GM12878 (cell line): Measurements from ENCODE around the gene HSPB6. TPM values are rescaled to one million over a fixed set of nuclear protein-coding genes. Genes with fewer than 3 reads are reported as not detected.

Experiments
- ATAC-seq: fragments of 200-7000 bp; cut with Tn5 transposase; 3 replicates; pipeline ENCODE4 v1.9.1; 2020; ENCODE audit warnings: mild to moderate bottlenecking, moderate library complexity
- BruUV-seq: library from RNA; stranded (reverse); fragments of 400-500 nt; replicated peaks from 2 replicates; lab custom pipeline; 2021; lab: Mats Ljungman, UMichigan
- CTCF ChIA-PET: fragments of 300-600 bp; sonication (Branson Sonifier 250); formaldehyde crosslinking; extraction: SDS; loops from one replicate; lab custom pipeline; 2021; ENCODE audit warnings: inconsistent platforms; lab: Yijun Ruan, JAX
- POLR2A ChIA-PET: fragments of 350-600 bp; formaldehyde crosslinking; extraction: SDS; loops from one replicate; lab custom pipeline; 2021; ENCODE audit warnings: inconsistent platforms; lab: Charles Lee
- RAD21 ChIA-PET: fragments of 300-600 bp; sonication (Branson Sonifier 250); formaldehyde crosslinking; loops from one replicate; lab custom pipeline; 2023; ENCODE audit warnings: antibody characterized with exemption; ENCODE audit not compliant: unreplicated experiment; lab: Charles Lee
- SMC1A ChIA-PET: fragments of 300-600 bp; sonication (Branson Sonifier 250); formaldehyde crosslinking; loops from one replicate; lab custom pipeline; 2023; ENCODE audit not compliant: unreplicated experiment, uncharacterized antibody; lab: Charles Lee
- DNase-seq: peaks from one replicate; pipeline ENCODE4 v3.0.0-alpha.2; 2011; ENCODE audit warnings: low read depth, low spot score
- FAIRE-seq: peaks from 3 replicates; lab custom pipeline; 2011; peaks lifted over from hg19 to GRCh38; lab: Jason Lieb, UNC
- H2AFZ ChIP-seq: 2 replicates; pipeline ENCODE4 v1.6.0; 2011; ENCODE audit warnings: low read depth, low read length, control low read depth; ENCODE audit not compliant: control insufficient read depth
- H3K27ac ChIP-seq: 2 replicates; pipeline ENCODE4 v1.5.1; 2011; ENCODE audit warnings: control low read depth; ENCODE audit not compliant: control insufficient read depth, insufficient read depth
- H3K27me3 ChIP-seq, 2 experiments: replicated peaks in 1 of 2; 2 replicates each; pipeline versions ENCODE4 v1.6.0 to v1.6.1; 2011; ENCODE audit warnings: low read length in 1 of 2; ENCODE audit not compliant: control insufficient read depth in 2 of 2, insufficient read depth in 2 of 2
- H3K36me3 ChIP-seq, 2 experiments: 2 replicates each; pipeline ENCODE4 v1.5.1; 2011; ENCODE audit warnings: low read length in 1 of 2; ENCODE audit not compliant: control insufficient read depth in 2 of 2, insufficient read depth in 2 of 2
- H3K4me1 ChIP-seq: 2 replicates; pipeline ENCODE4 v1.6.1; 2011; ENCODE audit warnings: mild to moderate bottlenecking, low read length, moderate library complexity, mixed read lengths; ENCODE audit not compliant: control insufficient read depth, insufficient read depth
- H3K4me2 ChIP-seq: 2 replicates; pipeline ENCODE4 v1.6.0; 2011; ENCODE audit warnings: control low read depth; ENCODE audit not compliant: control insufficient read depth, insufficient read depth
- H3K4me3 ChIP-seq: fragments of 200-600 bp; sonication (generic); 2 replicates; pipeline ENCODE4 v1.5.1; 2016
- H3K79me2 ChIP-seq: 2 replicates; pipeline ENCODE4 v1.6.0; 2011; ENCODE audit warnings: low read length; ENCODE audit not compliant: control insufficient read depth, insufficient read depth
- H3K9ac ChIP-seq: 2 replicates; pipeline ENCODE4 v1.8.0; 2011; ENCODE audit warnings: low read length, control low read depth, mixed read lengths; ENCODE audit not compliant: control insufficient read depth, insufficient read depth
- H3K9me3 ChIP-seq: replicated peaks from 3 replicates; pipeline ENCODE4 v1.5.1; 2011; ENCODE audit warnings: mild to moderate bottlenecking, low read length; ENCODE audit not compliant: control insufficient read depth, insufficient read depth
- H4K20me1 ChIP-seq: 2 replicates; pipeline ENCODE4 v1.6.0; 2011; ENCODE audit not compliant: control insufficient read depth, insufficient read depth
- CBFB ChIP-seq: IDR thresholded peaks from 2 replicates; pipeline ENCODE4 v1.6.1; 2016; ENCODE audit warnings: antibody characterized with exemption, low read depth
- IRF4 ChIP-seq: IDR thresholded peaks from 2 replicates; pipeline ENCODE4 v1.6.1; 2011; ENCODE audit warnings: low read depth, low read length
- LARP7 ChIP-seq: fragments of 450-650 bp; IDR thresholded peaks from 2 replicates; pipeline ENCODE4 v1.6.1; 2017; ENCODE audit warnings: mild to moderate bottlenecking
- NBN ChIP-seq: fragments of 450-650 bp; IDR thresholded peaks from 2 replicates; pipeline ENCODE4 v1.6.1; 2016
- NR2C2 ChIP-seq: IDR thresholded peaks from 2 replicates; pipeline ENCODE4 v1.6.1; 2011; ENCODE audit warnings: borderline replicate concordance, low read depth; ENCODE audit not compliant: control insufficient read depth, insufficient read length
- POLR2AphosphoS5 ChIP-seq: IDR thresholded peaks from 2 replicates; pipeline ENCODE4 v1.6.1; 2011; ENCODE audit warnings: mild to moderate bottlenecking, low read length, inconsistent platforms
- RB1 ChIP-seq: fragments of 450-650 bp; formaldehyde crosslinking; IDR thresholded peaks from 2 replicates; pipeline ENCODE4 v1.6.1; 2017; ENCODE audit warnings: mild to moderate bottlenecking, borderline replicate concordance
- RBBP5 ChIP-seq: fragments of 200-600 bp; sonication (generic); conservative IDR thresholded peaks from 2 replicates; pipeline ENCODE4 v1.6.1; 2016
- RFX5 ChIP-seq: IDR thresholded peaks from 2 replicates; pipeline ENCODE4 v1.6.1; 2011; ENCODE audit warnings: low read depth, low read length, improper control_type of control experiment
- SMARCA5 ChIP-seq: fragments of 450-650 bp; IDR thresholded peaks from 2 replicates; pipeline ENCODE4 v1.6.1; 2017; ENCODE audit warnings: mild to moderate bottlenecking
- TCF3 ChIP-seq: IDR thresholded peaks from 2 replicates; pipeline ENCODE4 v1.6.1; 2012; ENCODE audit warnings: low read depth, mild to moderate bottlenecking, low read length, borderline replicate concordance; ENCODE audit not compliant: insufficient read depth
- YY1 ChIP-seq: IDR thresholded peaks from 2 replicates; pipeline ENCODE4 v1.6.1; 2011; ENCODE audit warnings: low read depth, mild to moderate bottlenecking, low read length
- whole genome bisulfite sequencing: methylation state at CpG from one replicate; pipeline ENCODE4 v1.1.6; 2016; ENCODE audit warnings: low lambda C conversion rate; ENCODE audit not compliant: insufficient replicate concordance, insufficient coverage; ENCODE audit errors: missing lambda C conversion rate; 5-methylcytosine and 5-hydroxymethylcytosine counted together
- in situ Hi-C: fragments of 300-500 bp; cut with MboI; formaldehyde crosslinking; loops from 9 replicates; pipeline ENCODE4 v1.14.3; 2018; ENCODE audit warnings: mixed read lengths
- intact Hi-C: fragments of 100-400 bp; cut with micrococcal nuclease; formaldehyde crosslinking; loops from one replicate; pipeline ENCODE4 v1.14.2; 2022; ENCODE audit not compliant: unreplicated experiment
- polyA plus RNA-seq, 11 experiments: library from polyadenylated mRNA; depleted of rRNA in 4 of 11; unstranded in 6 of 11; stranded (reverse) in 5 of 11; fragments of >200 nt; fragmentation: Nextera tagmentation in 4 of 11; fragmentation: Illumina TruSeq in 1 of 11; extraction: Ambion mirVana in 4 of 11; extraction: Trizol in 1 of 11; gene quantifications; 1 replicate in 1 of 11; 2 replicates in 10 of 11; pipeline versions ENCODE4 v1.2.1 to v1.2.3, GENCODE V29; 2011 to 2016; ENCODE audit warnings: inconsistent platforms in 2 of 11, missing spikeins in 2 of 11, low read depth in 1 of 11
- total RNA-seq, 4 experiments: library from RNA; depleted of rRNA in 3 of 4; stranded (reverse); fragments of >200 nt in 3 of 4; fragmentation: Illumina TruSeq in 1 of 4; extraction: Trizol in 1 of 4; gene quantifications; 2 replicates each; pipeline versions ENCODE4 v1.2.1 to v1.2.3, GENCODE V29; 2013 to 2021
- TF ChIP-seq, protein P1 (sequence below): fragments of 450-650 bp; IDR thresholded peaks from 2 replicates; pipeline ENCODE4 v1.6.1; 2014; ENCODE audit warnings: mild to moderate bottlenecking
- TF ChIP-seq, protein P2 (sequence below): fragments of 450-650 bp; IDR thresholded peaks from 2 replicates; pipeline ENCODE4 v1.6.1; 2017; ENCODE audit warnings: borderline replicate concordance
- TF ChIP-seq, protein P3 (sequence below): fragments of 450-650 bp; IDR thresholded peaks from 2 replicates; pipeline ENCODE4 v1.6.1; 2016; ENCODE audit warnings: mild to moderate bottlenecking
- TF ChIP-seq, protein P4 (sequence below): fragments of 450-650 bp; IDR thresholded peaks from 2 replicates; pipeline ENCODE4 v1.6.1; 2018; ENCODE audit warnings: borderline replicate concordance, mild to moderate bottlenecking; ENCODE audit not compliant: partially characterized antibody

The HSPB6 gene
- total and polyA plus RNA-seq, 10 of the 15 experiments (the other 5 are each of a cell fraction or from before 2014, with no cell fraction given) = 0.09 to 1.6 (median 0.36) TPM; not detected in 4

DNA sequence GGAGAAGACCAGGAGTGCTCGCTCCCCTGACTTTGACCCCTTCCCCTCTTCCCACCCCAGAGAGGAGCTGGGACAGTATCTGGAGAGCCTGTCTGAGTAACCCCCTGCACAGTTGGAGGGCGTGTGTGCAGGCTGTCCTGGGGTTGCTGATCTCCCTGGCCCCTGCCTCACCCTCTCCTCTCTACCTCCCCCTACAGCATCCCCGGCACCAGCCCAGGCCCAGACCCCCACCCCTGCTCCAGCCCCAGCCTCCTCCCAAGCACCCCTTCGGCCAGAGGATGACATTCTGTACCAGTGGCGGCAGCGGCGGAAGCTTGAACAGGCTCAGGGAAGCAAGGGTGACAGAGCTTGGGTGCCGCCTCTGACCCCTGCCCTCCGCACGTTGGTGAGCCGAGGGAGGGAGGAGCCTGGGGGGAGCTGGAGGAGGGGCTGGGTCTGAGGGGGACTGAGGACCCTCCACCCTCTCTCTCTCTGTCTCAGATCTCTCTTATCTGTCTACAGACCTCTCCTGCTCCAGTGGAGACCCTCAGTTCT is 9.8 kb upstream of the HSPB6 start (continued):
- TF ChIP-seq, protein P1, sequence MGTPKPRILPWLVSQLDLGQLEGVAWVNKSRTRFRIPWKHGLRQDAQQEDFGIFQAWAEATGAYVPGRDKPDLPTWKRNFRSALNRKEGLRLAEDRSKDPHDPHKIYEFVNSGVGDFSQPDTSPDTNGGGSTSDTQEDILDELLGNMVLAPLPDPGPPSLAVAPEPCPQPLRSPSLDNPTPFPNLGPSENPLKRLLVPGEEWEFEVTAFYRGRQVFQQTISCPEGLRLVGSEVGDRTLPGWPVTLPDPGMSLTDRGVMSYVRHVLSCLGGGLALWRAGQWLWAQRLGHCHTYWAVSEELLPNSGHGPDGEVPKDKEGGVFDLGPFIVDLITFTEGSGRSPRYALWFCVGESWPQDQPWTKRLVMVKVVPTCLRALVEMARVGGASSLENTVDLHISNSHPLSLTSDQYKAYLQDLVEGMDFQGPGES = no peak
- TF ChIP-seq YY1 (no peak), NBN (no peak)
- TF ChIP-seq, protein P2, sequence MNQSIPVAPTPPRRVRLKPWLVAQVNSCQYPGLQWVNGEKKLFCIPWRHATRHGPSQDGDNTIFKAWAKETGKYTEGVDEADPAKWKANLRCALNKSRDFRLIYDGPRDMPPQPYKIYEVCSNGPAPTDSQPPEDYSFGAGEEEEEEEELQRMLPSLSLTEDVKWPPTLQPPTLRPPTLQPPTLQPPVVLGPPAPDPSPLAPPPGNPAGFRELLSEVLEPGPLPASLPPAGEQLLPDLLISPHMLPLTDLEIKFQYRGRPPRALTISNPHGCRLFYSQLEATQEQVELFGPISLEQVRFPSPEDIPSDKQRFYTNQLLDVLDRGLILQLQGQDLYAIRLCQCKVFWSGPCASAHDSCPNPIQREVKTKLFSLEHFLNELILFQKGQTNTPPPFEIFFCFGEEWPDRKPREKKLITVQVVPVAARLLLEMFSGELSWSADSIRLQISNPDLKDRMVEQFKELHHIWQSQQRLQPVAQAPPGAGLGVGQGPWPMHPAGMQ = no peak
- TF ChIP-seq, protein P3, sequence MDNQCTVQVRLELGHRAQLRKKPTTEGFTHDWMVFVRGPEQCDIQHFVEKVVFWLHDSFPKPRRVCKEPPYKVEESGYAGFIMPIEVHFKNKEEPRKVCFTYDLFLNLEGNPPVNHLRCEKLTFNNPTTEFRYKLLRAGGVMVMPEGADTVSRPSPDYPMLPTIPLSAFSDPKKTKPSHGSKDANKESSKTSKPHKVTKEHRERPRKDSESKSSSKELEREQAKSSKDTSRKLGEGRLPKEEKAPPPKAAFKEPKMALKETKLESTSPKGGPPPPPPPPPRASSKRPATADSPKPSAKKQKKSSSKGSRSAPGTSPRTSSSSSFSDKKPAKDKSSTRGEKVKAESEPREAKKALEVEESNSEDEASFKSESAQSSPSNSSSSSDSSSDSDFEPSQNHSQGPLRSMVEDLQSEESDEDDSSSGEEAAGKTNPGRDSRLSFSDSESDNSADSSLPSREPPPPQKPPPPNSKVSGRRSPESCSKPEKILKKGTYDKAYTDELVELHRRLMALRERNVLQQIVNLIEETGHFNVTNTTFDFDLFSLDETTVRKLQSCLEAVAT = no peak

DNA sequence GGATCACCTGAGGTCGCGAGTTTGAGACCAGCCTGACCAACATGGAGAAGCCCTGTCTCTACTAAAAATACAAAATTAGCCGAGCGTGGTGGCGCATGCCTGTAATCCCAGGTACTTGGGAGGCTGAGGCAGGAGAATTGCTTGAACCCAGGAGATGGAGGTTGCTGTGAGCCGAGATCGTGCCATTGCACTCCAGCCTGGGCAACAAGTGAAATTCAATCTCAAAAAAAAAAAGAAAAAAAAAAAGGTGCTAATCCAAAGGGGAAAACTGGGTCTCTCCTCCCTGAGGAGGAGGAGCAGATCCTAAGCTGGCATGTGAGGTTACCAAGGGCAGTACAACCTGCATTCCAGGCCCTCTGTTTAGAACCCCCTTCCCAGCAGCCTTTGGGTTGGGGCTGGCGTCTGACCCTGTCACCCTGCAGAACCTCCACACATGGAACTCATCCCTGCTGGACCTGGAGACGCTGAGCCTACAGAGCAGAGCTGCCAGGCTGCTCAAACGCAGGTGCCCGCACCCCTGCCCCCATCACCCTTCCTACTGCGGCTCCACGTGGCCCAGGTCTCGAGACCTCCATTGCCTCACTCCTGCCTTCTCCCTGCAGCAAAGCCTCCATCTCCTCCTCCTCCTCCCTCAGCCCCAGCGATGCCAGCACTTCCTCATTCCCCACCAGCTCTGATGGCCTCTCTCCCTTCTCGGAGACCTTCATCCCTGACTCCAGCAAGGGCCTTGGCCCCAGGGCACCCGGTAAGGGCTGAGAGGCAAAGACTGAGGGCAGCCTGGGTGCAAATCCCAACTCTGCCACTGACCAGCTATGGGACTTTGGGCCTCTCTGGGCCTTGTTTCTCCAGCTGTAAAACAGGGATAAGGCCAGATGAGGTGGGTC is 7.8 kb upstream of the HSPB6 start:
- no peaks in the 10 kb centered on the region for H3K4me1 ChIP-seq
- no peak for ATAC-seq
- in situ Hi-C loops = no loop called here
- no peak for TF ChIP-seq IRF4
- TF ChIP-seq, protein P4, sequence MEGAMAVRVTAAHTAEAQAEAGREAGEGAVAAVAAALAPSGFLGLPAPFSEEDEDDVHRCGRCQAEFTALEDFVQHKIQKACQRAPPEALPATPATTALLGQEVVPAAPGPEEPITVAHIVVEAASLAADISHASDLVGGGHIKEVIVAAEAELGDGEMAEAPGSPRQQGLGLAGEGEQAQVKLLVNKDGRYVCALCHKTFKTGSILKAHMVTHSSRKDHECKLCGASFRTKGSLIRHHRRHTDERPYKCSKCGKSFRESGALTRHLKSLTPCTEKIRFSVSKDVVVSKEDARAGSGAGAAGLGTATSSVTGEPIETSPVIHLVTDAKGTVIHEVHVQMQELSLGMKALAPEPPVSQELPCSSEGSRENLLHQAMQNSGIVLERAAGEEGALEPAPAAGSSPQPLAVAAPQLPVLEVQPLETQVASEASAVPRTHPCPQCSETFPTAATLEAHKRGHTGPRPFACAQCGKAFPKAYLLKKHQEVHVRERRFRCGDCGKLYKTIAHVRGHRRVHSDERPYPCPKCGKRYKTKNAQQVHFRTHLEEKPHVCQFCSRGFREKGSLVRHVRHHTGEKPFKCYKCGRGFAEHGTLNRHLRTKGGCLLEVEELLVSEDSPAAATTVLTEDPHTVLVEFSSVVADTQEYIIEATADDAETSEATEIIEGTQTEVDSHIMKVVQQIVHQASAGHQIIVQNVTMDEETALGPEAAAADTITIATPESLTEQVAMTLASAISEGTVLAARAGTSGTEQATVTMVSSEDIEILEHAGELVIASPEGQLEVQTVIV = no peak
- no peak for TF ChIP-seq SMARCA5
- TF ChIP-seq RFX5 = no peak
- no peak for TF ChIP-seq POLR2AphosphoS5
- no peak for TF ChIP-seq NR2C2
- TF ChIP-seq RBBP5 = no peak
- no peak for TF ChIP-seq TCF3
- TF ChIP-seq CBFB = no peak
- TF ChIP-seq RB1 = no peak
- TF ChIP-seq LARP7 = no peak

More for the DNA sequence above, 7.8 kb upstream of the HSPB6 start:
- Histone ChIP-seq H3K4me3 (no peak overlapping the region), H3K27ac (no peak overlapping the region), H3K4me2 (no peak overlapping the region), H3K79me2 (no peaks in the 10 kb centered on the region), H3K27me3 (no peaks in the 10 kb centered on the region), H4K20me1 (no peaks in the 10 kb centered on the region), H3K9me3 (no peaks in the 10 kb centered on the region), H3K36me3 (peaks cover 1 to 13% of the 10 kb centered on the region in 2 experiments; a peak in 2 of 4 replicates), H3K9ac (no peak overlapping the region), H2AFZ (no peak overlapping the region)
- ChIA-PET CTCF (no interaction called here), POLR2A (interaction anchor here (0.6 kb wide), 1 partner anchor 18 kb away, joined by 6 read pairs; no protein-coding TSS in a partner anchor), RAD21 (interaction anchor here (0.5 kb wide), 1 partner anchor 21 kb away, joined by 3 read pairs; no protein-coding TSS in a partner anchor), SMC1A (no interaction called here)
- intact Hi-C loops = no loop called here
- FAIRE-seq = no peak
- no TSS peak for BruUV-seq
- DNase-seq = no peak
- 95% methylated on average over 17 of the region's 17 CpGs for WGBS
